Measurements from ENCODE around the gene TNS1.

TNS1 gene

DNA sequence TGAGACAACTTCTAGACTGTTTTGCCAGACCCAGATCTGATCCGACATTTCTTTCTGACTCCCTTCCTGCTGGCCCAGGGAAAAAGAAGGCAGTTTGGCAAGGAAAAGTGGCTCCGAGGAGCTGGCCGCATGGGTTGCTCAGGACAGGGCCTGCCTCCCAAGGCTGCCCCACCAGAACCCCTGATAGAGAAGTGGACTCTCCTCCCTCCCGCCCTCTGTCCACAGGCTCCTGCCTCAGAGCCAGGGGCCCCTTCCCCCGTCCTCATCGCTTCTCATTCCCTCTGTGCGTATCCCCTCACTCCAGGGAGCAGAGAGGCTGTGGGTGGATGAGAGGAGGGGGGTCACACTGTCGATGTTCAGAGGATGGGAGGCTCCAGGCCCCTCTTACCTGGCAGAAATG, 110.2 kb downstream of the TNS1 start:
- DNase-seq = no peak

DNA sequence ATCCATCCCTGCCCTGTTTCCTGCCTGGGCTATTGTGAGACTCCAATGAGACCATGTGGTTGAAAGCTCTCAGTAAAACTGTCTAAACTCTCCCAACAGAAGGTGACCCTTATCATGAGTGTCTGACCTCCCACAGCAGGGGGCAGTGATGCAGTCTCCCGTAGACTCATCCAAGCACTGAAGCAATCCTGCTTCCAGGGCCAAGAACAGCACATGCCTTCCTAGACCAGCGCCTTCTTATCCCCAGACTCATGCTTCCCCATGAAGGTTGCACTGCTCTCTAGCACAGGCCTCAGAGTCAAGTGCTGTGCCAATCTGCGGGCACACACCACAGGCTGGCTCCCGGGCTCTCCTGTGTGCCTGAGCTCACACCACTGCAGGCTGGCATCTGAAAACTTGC, 112.3 kb downstream of the TNS1 start:
- DNase-seq = no peak

GRCh38 chr2:217889656-217890055, 113.1 kb downstream of the TNS1 start:
- no peak for DNase-seq

- DNase-seq = no peak
Measured at GRCh38 chr2:217887841-217888701, 114.7 kb downstream of the TNS1 start.

- DNase-seq = peak; percentile 47
Measured at GRCh38 chr2:217886720-217887309, 116.0 kb downstream of the TNS1 start.

- no peak for DNase-seq
Measured at GRCh38 chr2:217886091-217886490, 116.7 kb downstream of the TNS1 start.

- no peak for DNase-seq
Measured at GRCh38 chr2:217884985-217885384, 117.8 kb downstream of the TNS1 start.

DNA sequence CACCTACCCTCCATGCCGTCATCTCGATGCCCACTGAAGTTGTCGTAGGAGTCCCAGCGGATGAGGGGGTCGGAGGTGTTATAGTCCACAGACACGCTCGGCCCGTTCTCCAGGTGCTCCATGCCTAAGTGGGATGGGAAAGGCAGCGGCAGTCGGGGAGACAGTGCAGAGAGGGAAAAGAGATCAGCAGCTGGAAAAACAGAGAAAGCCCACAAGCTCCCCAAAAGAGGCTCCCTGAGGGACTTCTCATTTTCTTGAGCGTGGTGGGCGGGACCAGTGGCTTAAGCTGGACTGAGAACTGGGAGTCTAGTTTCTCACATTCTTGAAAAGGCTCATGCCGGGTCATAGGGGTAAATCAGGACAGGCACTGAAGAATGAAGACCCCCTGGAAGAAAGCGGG, 121.9 kb downstream of the TNS1 start:
- peak; percentile 2 to 11 for DNase-seq

DNA sequence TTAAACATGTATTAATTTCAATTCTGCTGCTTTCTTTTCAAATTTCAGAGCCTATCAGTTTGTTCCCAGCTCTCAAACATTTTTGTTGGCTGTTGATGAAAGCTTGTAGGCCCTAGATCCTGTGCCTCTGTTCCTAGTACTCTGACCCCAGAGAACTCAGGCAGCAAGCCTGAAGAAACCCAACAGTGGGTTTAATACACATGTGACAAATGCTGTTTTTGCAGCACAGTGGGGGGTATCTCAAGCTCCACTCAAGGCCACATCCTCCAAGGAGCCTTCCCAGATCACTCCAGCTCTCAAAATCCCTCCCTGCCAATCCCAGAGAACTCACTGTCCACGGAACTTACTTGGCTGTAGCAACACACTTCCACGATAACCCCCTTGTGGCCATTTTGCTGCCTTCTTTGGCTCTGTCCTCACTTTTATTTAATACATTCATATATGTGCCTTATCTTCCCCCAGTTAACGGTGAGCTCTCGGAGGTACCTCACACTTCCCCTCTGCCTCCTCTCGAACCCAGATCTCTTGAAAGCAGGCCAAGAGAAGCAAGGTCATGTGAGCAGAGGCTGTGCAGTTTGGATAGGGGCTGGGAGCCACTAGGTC, 122.4 kb downstream of the TNS1 start:
- no peak for DNase-seq

DNA sequence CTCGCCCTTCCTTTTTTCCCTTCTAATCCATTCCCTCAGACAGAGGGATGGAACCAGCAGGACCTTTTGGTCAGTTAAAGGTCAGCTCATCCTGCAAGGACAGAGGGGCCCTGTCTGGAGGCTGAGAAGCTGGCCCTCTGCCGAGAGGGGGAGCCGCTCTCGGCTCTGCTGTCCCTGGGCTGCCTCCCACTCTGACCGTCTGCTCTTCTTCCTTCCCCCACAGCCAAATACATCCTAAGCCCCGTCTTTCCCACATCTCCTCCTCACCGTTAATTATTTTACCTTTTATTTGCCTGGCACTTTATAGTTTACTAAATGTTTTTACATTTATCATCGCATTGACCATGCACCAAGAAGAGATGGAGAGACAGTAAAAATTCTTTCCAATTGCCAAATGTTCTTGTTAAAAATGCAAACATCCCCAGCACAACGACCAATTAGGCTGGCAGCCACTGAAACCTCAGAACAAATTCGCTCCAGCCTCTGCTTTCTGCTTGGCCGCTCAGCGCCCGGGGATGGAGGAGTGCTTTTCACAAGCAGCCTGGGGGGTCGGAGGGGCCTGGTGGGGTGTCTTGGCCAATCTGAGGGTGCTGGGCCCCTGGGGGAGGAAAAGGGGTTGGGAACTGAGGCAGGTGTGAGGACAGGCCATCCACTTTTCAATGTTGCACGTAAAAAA, 123.7 kb downstream of the TNS1 start:
- no peak for DNase-seq

- no peak for DNase-seq
Measured at GRCh38 chr2:217877866-217878265, 124.9 kb downstream of the TNS1 start.

DNA sequence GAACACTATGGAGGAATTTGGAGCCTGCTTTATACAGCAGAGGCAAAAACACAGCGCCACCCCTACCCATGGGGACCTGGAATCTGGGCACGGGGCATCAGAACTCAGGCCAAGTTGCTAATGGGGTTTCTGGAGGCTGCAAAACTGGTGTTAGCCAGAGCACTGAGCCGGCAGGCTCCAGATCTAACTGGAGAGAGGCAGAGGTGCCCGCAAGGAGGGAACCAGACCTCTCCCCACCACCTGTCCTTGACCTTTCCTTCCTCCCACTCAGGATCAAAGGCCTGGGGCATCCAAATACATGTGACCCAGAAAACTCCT, 126.6 kb downstream of the TNS1 start:
- DNase-seq = no peak

GRCh38 chr2:217875556-217876252, 127.1 kb downstream of the TNS1 start:
- DNase-seq = no peak

- peak in 1 of 2 experiments; percentile 18 for DNase-seq
Measured at GRCh38 chr2:217875138-217875537, 127.7 kb downstream of the TNS1 start.

DNA sequence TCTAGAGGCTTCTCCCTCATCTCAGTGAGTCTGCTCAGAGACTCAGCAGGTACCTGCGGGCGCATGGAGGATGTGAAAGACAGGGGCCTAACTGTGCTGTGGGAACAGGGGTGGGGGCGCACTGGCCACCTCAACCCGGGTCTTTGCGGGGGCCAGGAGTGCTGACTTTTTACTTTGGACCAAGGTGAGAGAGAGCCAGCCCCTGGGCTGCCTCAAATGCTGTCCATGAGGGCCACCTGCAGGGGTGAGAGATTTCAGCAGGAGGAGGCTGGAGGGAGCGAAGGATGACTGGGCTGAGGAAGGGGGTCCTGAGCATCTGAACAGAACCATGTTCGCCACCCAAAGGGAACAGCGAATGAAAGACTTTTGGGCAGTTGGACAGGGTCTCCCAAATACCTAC, 129.4 kb downstream of the TNS1 start:
- DNase-seq = no peak

- no peak for DNase-seq
Measured at GRCh38 chr2:217872319-217872718, 130.5 kb downstream of the TNS1 start.

DNA sequence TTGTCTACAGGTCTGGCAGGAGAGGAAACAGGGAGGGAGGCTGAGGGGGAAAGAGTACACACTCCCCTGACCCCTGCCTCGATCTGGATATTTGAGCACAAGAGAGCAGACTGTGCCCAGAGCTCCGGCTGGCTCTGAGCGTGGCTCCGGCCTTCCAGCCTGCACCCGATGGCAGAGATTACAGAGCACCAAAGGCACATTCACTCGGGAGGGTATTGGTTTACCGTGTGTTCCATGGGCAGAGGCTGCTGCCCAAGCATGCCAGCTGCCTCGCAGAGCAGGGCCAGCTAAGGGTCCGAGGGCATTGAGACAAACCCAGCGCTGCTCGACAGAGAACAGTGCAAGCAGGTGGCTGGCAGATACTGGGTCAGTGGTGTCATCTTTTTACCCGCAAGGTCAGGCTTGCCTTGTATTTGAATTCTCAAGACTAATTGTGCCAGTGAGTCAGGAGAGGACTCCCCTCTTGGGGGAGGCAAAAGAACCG, 132.2 kb downstream of the TNS1 start:
- DNase-seq = no peak

- no peak for DNase-seq
Measured at GRCh38 chr2:217868911-217869334, 133.9 kb downstream of the TNS1 start.

DNA sequence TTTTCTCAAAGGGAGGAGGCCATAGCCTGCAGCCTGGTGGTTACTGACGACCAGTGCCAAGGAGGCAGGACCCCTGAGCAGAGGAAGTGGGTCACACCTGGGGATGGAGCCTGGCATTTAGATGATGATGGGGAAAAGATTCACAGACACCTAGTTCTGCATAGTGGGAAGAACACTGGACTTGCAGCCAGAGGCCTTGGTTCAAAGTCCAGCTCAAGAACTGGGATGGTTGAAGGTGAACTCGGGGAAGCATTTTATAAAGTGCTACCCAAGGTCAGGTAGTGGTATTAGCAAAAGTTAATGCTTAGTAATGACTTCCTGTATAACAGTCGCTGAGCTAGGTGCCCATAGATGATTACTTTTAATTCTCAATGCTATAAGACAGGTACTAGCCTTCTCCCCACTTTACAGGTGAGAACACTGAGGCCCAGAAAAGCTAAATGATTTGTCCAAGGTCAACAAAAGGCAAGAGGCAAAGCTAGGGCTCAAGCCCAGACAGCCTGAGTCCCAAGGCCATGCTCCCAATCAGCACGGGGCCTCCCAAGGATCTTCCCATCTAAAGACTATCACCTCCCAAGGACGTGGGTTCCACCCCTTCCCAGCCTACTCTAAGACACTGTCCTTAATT, 134.4 kb downstream of the TNS1 start:
- no peak for DNase-seq

- no peak for DNase-seq
Measured at GRCh38 chr2:217866457-217866856, 136.3 kb downstream of the TNS1 start.

GRCh38 chr2:217864963-217865772, 137.6 kb downstream of the TNS1 start:
- no peak for DNase-seq

- DNase-seq = no peak
Measured at GRCh38 chr2:217863883-217864282, 138.9 kb downstream of the TNS1 start.

Measured in Kasumi-1 (cell line).